Measurements from ENCODE around the gene RTN4RL1. TPM values are rescaled to one million over a fixed set of nuclear protein-coding genes. Genes with fewer than 3 reads are reported as not detected.

The RTN4RL1 gene
- total and polyA plus RNA-seq, 2 donors from 2014 or later = 2.0 to 10.7 TPM

- DNase-seq (no peak), FAIRE-seq (no peak)
Observed at GRCh38 chr17:1936766-1937165, 88.4 kb downstream of the RTN4RL1 start.

GRCh38 chr17:1934901-1935300 is 90.2 kb downstream of the RTN4RL1 start:
- Histone ChIP-seq H3K9me3 (ENCODE audit: control insufficient read depth in 2 of 3, insufficient read depth in 1 of 3, low read length in 3 of 3) (no peaks in the 10 kb centered on the region), H3K9ac (ENCODE audit: low read length in 3 of 3) (no peak overlapping the region), H3K27me3 (ENCODE audit: control insufficient read depth, insufficient read depth, low read length) (no peaks in the 10 kb centered on the region), H3K27ac (ENCODE audit: low read depth in 2 of 2, low read length in 2 of 2) (no peak overlapping the region), H3K36me3 (ENCODE audit: control insufficient read depth in 2 of 3, insufficient read depth in 3 of 3, low read length in 3 of 3) (no peaks in the 10 kb centered on the region), H3K4me1 (ENCODE audit: control insufficient read depth in 2 of 3, insufficient read depth in 2 of 3, low read depth in 1 of 3, low read length in 3 of 3) (peaks cover 0 to 3% (median 0%) of the 10 kb centered on the region in 3 donors), H3K4me3 (ENCODE audit: low read length in 3 of 3) (no peak overlapping the region)
- DNase-seq (no peak), FAIRE-seq (no peak)
- no peak for TF ChIP-seq CTCF (IDR thresholded peaks at IDR 0.05; ENCODE audit: borderline replicate concordance, extremely low read depth, insufficient read depth)
- intact Hi-C loops (cut with DNase I) = no loop called here

More at GRCh38 chr17:1936766-1937165, 88.4 kb downstream of the RTN4RL1 start:
- Histone ChIP-seq H3K27me3 (ENCODE audit: control insufficient read depth, insufficient read depth, low read length) (no peaks in the 10 kb centered on the region), H3K36me3 (ENCODE audit: control insufficient read depth in 2 of 3, insufficient read depth in 3 of 3, low read length in 3 of 3) (no peaks in the 10 kb centered on the region), H3K9me3 (ENCODE audit: control insufficient read depth in 2 of 3, insufficient read depth in 1 of 3, low read length in 3 of 3) (no peaks in the 10 kb centered on the region), H3K4me1 (ENCODE audit: control insufficient read depth in 2 of 3, insufficient read depth in 2 of 3, low read depth in 1 of 3, low read length in 3 of 3) (peaks cover 0 to 9% (median 0%) of the 10 kb centered on the region in 3 donors), H3K4me3 (ENCODE audit: low read length in 3 of 3) (no peak overlapping the region), H3K27ac (ENCODE audit: low read depth in 2 of 2, low read length in 2 of 2) (no peak overlapping the region), H3K9ac (ENCODE audit: low read length in 3 of 3) (no peak overlapping the region)
- intact Hi-C loops (cut with DNase I) = no loop called here
- TF ChIP-seq CTCF (IDR thresholded peaks at IDR 0.05; ENCODE audit: borderline replicate concordance, extremely low read depth, insufficient read depth) = no peak

GRCh38 chr17:1933875-1934715 is 91.0 kb downstream of the RTN4RL1 start:
- no peak overlapping the region for H3K9ac ChIP-seq (ENCODE audit: low read length in 3 of 3)

More at GRCh38 chr17:1933875-1934715, 91.0 kb downstream of the RTN4RL1 start:
- Histone ChIP-seq H3K27me3 (ENCODE audit: control insufficient read depth, insufficient read depth, low read length) (no peaks in the 10 kb centered on the region), H3K27ac (ENCODE audit: low read depth in 2 of 2, low read length in 2 of 2) (no peak overlapping the region), H3K9me3 (ENCODE audit: control insufficient read depth in 2 of 3, insufficient read depth in 1 of 3, low read length in 3 of 3) (no peaks in the 10 kb centered on the region), H3K36me3 (ENCODE audit: control insufficient read depth in 2 of 3, insufficient read depth in 3 of 3, low read length in 3 of 3) (no peaks in the 10 kb centered on the region), H3K4me3 (ENCODE audit: low read length in 3 of 3) (no peak overlapping the region), H3K4me1 (ENCODE audit: control insufficient read depth in 2 of 3, insufficient read depth in 2 of 3, low read depth in 1 of 3, low read length in 3 of 3) (peaks cover 0 to 3% (median 0%) of the 10 kb centered on the region in 3 donors)
- no peak for TF ChIP-seq CTCF (IDR thresholded peaks at IDR 0.05; ENCODE audit: borderline replicate concordance, extremely low read depth, insufficient read depth)
- FAIRE-seq (no peak), DNase-seq (no peak)
- intact Hi-C loops (cut with DNase I) = no loop called here
